Esophagus muscularis mucosa (tissue), 4 donors: ENCODE measurements around the gene REC114. TPM values are rescaled to one million over a fixed set of nuclear protein-coding genes. Genes with fewer than 3 reads are reported as not detected.
"Not testable (repeated sequence)": the region's sequence is repeated elsewhere in the genome, so short reads cannot be mapped to it uniquely, and the experiment has no call there.

ENCODE experiments used
- DNase-seq: peaks from one replicate; pipeline ENCODE4 v3.0.0-alpha.2; 2017; ENCODE audit errors: extremely low spot score
- H3K27ac ChIP-seq, 4 donors: fragments of 200-600 bp; sonication (generic); replicated peaks in 1 of 4; 1 replicate in 3 of 4; 2 replicates in 1 of 4; pipeline ENCODE4 v1.5.1; 2016 to 2019; ENCODE audit warnings: mild to moderate bottlenecking in 1 of 4
- H3K27me3 ChIP-seq, 4 donors: fragments of 200-600 bp; sonication (generic); one replicate each; pipeline versions ENCODE4 v1.5.1 to v1.6.0; 2016 to 2019
- H3K36me3 ChIP-seq, 4 donors: fragments of 200-600 bp; sonication (generic); one replicate each; pipeline ENCODE4 v1.5.1; 2016 to 2019
- H3K4me1 ChIP-seq, 4 donors: fragments of 200-600 bp; sonication (generic); one replicate each; pipeline ENCODE4 v1.5.1; 2016 to 2019
- H3K4me3 ChIP-seq, 4 donors: fragments of 200-600 bp; sonication (generic); 1 replicate in 2 of 4; 2 replicates in 2 of 4; pipeline ENCODE4 v1.5.1; 2016 to 2019; ENCODE audit warnings: mild to moderate bottlenecking in 4 of 4, moderate library complexity in 1 of 4
- H3K9me3 ChIP-seq, 4 donors: fragments of 200-600 bp; sonication (generic); 1 replicate in 3 of 4; 2 replicates in 1 of 4; pipeline ENCODE4 v1.5.1; 2016 to 2019
- EP300 ChIP-seq: sonication (generic); formaldehyde crosslinking; IDR thresholded peaks from one replicate; pipeline ENCODE4 v1.6.1; 2017; ENCODE audit warnings: antibody characterized with exemption
- POLR2A ChIP-seq: fragments of 450-650 bp; IDR thresholded peaks from one replicate; pipeline ENCODE4 v1.6.1; 2017; ENCODE audit warnings: antibody characterized with exemption, moderate library complexity, mild to moderate bottlenecking, low read depth
- POLR2AphosphoS5 ChIP-seq, 2 donors: sonication (generic); formaldehyde crosslinking; IDR thresholded peaks; one replicate each; pipeline ENCODE4 v1.6.1; 2017; ENCODE audit warnings: antibody characterized with exemption in 2 of 2
- WGBS: methylation state at CpG from one replicate; pipeline ENCODE4 v1.1.5; 2018; 5-methylcytosine and 5-hydroxymethylcytosine counted together
- intact Hi-C: fragments of 100-400 bp; cut with DNase I; formaldehyde crosslinking; loops from one replicate; pipeline ENCODE4 v1.15.1; 2023
- total RNA-seq, 4 donors: library from RNA; depleted of rRNA; stranded (reverse); fragments of >200 nt; gene quantifications; one replicate each; pipeline versions ENCODE4 v1.1.0 to v1.2.1, GENCODE V29; 2016
- TF ChIP-seq, protein P1 (sequence below), 3 experiments: fragments of 200-600 bp in 2 of 3; fragments of 450-650 bp in 1 of 3; sonication (generic) in 2 of 3; IDR thresholded peaks; one replicate each; pipeline ENCODE4 v1.5.1; 2017 to 2019; ENCODE audit warnings: antibody characterized with exemption in 3 of 3, mild to moderate bottlenecking in 2 of 3, moderate library complexity in 1 of 3

Gene REC114
- total RNA-seq, 4 donors from 2014 or later: not detected

DNA sequence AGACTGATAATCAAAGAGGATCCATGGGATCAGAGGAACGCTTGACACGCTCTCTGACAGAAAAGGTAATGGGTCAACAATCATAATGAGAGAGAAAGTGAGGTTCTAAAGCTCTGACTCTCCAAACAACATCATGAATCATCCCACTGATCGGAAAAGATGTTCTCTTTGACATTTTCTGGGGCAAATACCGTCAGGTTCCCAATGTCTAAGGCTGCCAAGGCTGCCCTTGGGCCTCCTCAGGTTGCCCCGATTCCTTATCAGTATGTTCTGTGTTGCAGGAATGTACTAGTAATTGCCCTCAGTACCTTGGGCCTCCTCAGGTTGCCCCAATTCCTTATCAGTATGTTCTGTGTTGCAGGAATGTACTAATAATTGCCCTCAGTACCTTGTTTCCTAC, 129.3 kb downstream of the REC114 start:
- 67% methylated on average over 5 of the region's 5 CpGs for WGBS
- no peaks in the 10 kb centered on the region for H3K27me3 ChIP-seq
- no peak overlapping the region for H3K4me3 ChIP-seq
- peak overlapping the region in 3 of 4 donors; percentile 57 to 68 (median 58) for H3K27ac ChIP-seq
- no peak for DNase-seq
- peaks cover 20 to 47% (median 39%) of the 10 kb centered on the region in 4 donors for H3K4me1 ChIP-seq
- TF ChIP-seq POLR2AphosphoS5 (IDR thresholded peaks at IDR 0.05) (no peak), EP300 (no peak), POLR2A (no peak)
- TF ChIP-seq, protein P1, sequence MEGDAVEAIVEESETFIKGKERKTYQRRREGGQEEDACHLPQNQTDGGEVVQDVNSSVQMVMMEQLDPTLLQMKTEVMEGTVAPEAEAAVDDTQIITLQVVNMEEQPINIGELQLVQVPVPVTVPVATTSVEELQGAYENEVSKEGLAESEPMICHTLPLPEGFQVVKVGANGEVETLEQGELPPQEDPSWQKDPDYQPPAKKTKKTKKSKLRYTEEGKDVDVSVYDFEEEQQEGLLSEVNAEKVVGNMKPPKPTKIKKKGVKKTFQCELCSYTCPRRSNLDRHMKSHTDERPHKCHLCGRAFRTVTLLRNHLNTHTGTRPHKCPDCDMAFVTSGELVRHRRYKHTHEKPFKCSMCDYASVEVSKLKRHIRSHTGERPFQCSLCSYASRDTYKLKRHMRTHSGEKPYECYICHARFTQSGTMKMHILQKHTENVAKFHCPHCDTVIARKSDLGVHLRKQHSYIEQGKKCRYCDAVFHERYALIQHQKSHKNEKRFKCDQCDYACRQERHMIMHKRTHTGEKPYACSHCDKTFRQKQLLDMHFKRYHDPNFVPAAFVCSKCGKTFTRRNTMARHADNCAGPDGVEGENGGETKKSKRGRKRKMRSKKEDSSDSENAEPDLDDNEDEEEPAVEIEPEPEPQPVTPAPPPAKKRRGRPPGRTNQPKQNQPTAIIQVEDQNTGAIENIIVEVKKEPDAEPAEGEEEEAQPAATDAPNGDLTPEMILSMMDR (IDR thresholded peaks at IDR 0.05): no peak
- intact Hi-C loops: no loop called here
- H3K9me3 ChIP-seq: no peaks in the 10 kb centered on the region
- H3K36me3 ChIP-seq: peaks cover 25 to 92% (median 63%) of the 10 kb centered on the region in 4 donors

DNA sequence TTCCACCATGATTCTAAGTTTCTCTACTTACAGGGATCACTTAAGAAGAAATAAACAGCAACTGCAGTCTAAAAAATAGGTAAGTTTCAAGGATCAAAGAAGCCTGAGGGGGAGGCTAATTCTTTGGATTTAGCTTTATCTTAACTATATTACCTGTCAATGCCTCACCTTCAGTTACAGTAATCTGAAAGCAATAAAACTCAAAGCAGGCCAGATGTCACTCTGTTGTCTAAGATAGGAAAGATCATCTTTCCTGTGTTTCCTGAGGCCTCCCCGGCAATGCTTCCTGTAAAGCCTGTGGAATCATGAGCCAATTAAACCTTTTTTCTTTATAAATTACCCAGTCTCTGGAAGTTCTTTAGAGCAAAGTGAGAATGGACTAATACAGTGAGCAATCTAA, 130.1 kb downstream of the REC114 start:
- Histone ChIP-seq H3K9me3 (no peaks in the 10 kb centered on the region), H3K4me3 (no peak overlapping the region), H3K4me1 (peaks cover 20 to 47% (median 39%) of the 10 kb centered on the region in 4 donors), H3K36me3 (peaks cover 25 to 92% (median 59%) of the 10 kb centered on the region in 4 donors), H3K27me3 (no peaks in the 10 kb centered on the region), H3K27ac (peak overlapping the region; percentile 42 to 68 (median 58))
- DNase-seq: no peak
- 59% methylated on average over 1 of the region's 1 CpG for WGBS
- intact Hi-C loops: no loop called here
- no peak for TF ChIP-seq POLR2A
- TF ChIP-seq, protein P1 (IDR thresholded peaks at IDR 0.05): no peak

DNA sequence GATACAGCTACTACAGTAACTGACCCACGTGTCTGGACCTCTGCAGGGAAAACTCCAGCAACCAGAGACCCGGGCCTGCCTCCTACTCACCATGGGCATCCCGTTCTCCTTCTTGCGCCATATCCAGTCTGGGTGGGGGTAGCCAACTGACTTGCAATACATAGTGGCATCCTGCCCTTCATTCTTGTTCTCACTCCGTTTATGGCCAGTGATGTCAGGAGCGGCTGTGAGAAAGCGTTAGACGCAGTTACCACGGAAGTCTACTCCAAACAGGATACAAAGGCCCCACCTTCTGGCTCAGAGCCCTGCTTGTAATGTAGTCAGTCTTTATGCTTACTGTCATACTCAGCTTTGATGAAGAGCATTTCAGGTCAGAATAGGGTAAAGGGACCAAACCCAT, 130.6 kb downstream of the REC114 start:
- WGBS: 40% methylated on average over 9 of the region's 9 CpGs
- no peak for DNase-seq
- TF ChIP-seq POLR2AphosphoS5 (IDR thresholded peaks at IDR 0.05) (peak; percentile 51 to 55), POLR2A (no peak)
- peak overlapping the region; percentile 42 to 68 (median 58) for H3K27ac ChIP-seq
- H3K9me3 ChIP-seq: no peaks in the 10 kb centered on the region
- H3K4me3 ChIP-seq: no peak overlapping the region
- H3K27me3 ChIP-seq: no peaks in the 10 kb centered on the region
- intact Hi-C loops: no loop called here
- H3K4me1 ChIP-seq: peaks cover 20 to 47% (median 39%) of the 10 kb centered on the region in 4 donors
- H3K36me3 ChIP-seq: peaks cover 25 to 92% (median 59%) of the 10 kb centered on the region in 4 donors

DNA sequence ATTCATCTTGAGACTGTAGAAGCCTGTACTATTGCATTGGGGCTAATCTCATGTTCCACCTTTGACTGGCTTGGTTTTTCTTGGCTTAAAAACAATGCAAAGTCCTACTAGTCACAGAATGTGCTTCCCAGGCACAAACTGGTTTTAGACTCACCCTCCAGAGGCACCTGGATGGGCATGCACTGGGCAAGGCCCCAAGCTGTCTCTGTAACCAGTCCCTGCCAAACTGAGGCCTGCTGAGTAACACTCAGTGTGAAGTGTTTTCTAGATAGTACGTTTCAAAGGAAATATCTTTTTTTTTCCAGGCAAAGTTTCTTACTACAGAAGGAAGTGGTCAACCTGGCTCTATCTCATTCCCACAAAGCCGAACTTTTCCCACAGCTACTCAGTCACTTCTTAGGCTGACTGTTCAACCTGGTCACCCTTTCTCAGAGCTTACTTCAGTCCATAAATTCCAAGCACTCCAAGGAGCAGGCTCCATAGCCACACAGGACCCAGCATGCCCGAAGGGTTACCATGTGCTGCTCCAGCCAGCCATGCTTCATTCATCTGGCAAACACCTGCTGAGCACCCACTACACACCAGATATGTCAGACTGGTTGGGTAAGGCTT, 132.8 kb downstream of the REC114 start:
- H3K36me3 ChIP-seq: peaks cover 10 to 87% (median 51%) of the 10 kb centered on the region in 4 donors
- TF ChIP-seq POLR2A (no peak), EP300 (no peak), POLR2AphosphoS5 (IDR thresholded peaks at IDR 0.05) (peak; percentile 31 to 57)
- TF ChIP-seq, protein P1 (IDR thresholded peaks at IDR 0.05): no peak

DNA sequence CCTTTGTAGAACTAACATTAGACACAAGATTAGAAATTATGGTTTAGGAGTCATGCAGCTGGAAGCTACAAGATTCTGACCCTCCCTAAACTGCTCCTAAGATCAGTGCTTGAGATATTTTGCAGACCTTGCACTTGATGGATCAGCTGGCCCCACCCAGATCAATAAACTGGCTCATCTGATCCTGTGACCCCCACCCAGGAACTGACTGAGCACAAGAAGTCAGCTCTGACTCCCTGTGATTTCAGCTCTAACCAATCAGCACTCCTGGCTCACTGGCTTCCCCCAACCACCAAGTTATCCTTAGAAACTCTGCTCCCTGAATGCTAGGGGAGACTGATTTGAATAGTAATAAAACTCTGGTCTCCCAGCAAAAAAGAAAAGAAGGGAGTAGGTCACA, 134.6 kb downstream of the REC114 start:
- H3K4me3 ChIP-seq, intact Hi-C loops, H3K27ac ChIP-seq, H3K9me3 ChIP-seq, H3K27me3 ChIP-seq, DNase-seq: not testable (repeated sequence)
- peaks cover 20 to 44% (median 36%) of the 10 kb centered on the region in 4 donors for H3K4me1 ChIP-seq
- H3K36me3 ChIP-seq: peaks cover 5 to 87% (median 49%) of the 10 kb centered on the region in 4 donors

More for the DNA sequence above, 132.8 kb downstream of the REC114 start:
- WGBS: 86% methylated on average over 2 of the region's 3 CpGs
- Histone ChIP-seq H3K27ac (peak overlapping the region; percentile 58 to 72 (median 62)), H3K27me3 (no peaks in the 10 kb centered on the region), H3K4me1 (peaks cover 20 to 47% (median 39%) of the 10 kb centered on the region in 4 donors), H3K4me3 (no peak overlapping the region), H3K9me3 (no peaks in the 10 kb centered on the region)
- no peak for DNase-seq
- intact Hi-C loops: no loop called here

DNA sequence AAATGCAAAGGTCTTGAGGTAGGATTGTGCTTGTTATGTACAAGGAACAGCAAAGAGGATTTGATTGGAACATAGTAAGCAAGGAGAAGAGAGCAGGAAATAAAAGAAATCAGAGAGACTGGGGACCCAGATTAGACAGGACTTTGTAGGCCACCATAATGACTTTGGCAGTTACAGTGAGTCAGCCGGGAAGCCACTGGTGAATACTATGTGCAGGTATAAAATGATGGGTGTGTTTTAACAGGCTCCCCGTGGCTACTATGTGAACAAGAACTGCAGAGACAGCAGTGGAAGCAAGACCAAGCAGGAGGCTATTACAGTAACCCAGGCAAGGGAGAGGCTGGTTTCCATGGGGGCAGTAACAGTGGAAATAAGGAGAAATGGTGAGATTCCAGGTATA, 135.1 kb downstream of the REC114 start:
- Histone ChIP-seq H3K9me3 (no peaks in the 10 kb centered on the region), H3K4me1 (peaks cover 20 to 44% (median 35%) of the 10 kb centered on the region in 4 donors), H3K4me3 (no peak overlapping the region), H3K27ac (no peak overlapping the region), H3K36me3 (peaks cover 5 to 87% (median 50%) of the 10 kb centered on the region in 4 donors), H3K27me3 (no peaks in the 10 kb centered on the region)
- no peak for DNase-seq
- intact Hi-C loops: no loop called here
- 89% methylated on average over 2 of the region's 2 CpGs for WGBS
- TF ChIP-seq EP300: no peak
